Amniotic stem cell (primary cell): ENCODE results near the gene BRAP.
"Not testable (repeated sequence)": the region's sequence is repeated elsewhere in the genome, so short reads cannot be mapped to it uniquely, and the experiment has no call there.

Experiments
- DNase-seq: peaks from one replicate; lab custom pipeline; 2025; lab: John Stamatoyannopoulos, UW

Gene BRAP, protein sequence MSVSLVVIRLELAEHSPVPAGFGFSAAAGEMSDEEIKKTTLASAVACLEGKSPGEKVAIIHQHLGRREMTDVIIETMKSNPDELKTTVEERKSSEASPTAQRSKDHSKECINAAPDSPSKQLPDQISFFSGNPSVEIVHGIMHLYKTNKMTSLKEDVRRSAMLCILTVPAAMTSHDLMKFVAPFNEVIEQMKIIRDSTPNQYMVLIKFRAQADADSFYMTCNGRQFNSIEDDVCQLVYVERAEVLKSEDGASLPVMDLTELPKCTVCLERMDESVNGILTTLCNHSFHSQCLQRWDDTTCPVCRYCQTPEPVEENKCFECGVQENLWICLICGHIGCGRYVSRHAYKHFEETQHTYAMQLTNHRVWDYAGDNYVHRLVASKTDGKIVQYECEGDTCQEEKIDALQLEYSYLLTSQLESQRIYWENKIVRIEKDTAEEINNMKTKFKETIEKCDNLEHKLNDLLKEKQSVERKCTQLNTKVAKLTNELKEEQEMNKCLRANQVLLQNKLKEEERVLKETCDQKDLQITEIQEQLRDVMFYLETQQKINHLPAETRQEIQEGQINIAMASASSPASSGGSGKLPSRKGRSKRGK

GRCh38 chr12:111685811-111686573 is at the start of gene BRAP, which contains the start of gene ACAD10:
BRAP (minus strand) TSS chr12:111685956; CDS start chr12:111685792, 164 bp downstream.
ACAD10 (plus strand) TSS chr12:111686053; CDS start chr12:111692710, 6,657 bp downstream.
- DNase-seq: peak; percentile 53

DNA sequence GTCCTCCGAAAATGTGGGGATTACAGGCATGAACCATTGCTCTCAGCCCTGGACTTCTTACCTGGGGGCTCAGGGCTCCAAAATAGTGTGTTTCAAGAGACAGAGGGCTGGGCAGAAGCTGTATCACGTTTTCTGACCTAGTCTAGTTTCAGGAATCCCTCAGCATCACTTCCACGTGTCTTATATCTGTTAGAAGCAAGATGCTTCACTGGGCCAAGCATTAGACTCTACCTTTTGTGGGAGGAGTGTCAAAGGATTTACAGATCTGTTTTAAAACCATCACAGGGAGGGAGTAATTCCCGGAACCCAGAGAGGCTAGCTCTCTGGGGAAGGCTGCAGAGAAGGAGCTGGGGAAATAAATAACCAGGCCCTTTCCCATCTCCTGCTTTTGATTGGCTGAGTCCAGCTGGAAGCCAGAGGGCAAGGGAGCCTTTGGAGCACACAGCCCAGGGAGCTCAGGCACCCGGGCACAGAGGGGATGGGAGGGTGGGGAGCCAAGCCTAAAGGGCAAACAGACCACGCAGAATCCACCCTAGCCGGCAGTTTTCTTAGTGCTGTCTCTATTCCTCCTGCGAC is 47.7 kb upstream of the BRAP start:
- no peak for DNase-seq

DNA sequence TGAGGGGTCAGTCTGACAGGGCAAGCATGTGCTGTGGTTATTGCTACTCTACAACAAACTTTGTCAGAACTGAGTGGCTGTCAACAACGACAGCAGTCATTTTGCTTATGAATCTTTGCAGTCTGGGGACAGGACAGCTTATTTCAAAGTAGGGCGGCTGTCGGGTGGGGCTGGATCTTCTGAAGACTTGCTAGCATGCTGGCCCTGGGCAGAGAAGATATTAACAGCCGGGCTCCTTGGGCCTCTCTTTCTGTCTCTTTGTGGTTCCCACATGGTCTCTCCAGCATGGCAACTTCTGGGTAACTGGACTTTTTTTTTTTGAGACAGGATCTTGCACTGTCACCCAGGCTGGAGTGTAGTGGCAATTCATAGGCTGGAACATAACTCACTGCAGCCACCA is 47.0 kb upstream of the BRAP start:
- no peak for DNase-seq

DNA sequence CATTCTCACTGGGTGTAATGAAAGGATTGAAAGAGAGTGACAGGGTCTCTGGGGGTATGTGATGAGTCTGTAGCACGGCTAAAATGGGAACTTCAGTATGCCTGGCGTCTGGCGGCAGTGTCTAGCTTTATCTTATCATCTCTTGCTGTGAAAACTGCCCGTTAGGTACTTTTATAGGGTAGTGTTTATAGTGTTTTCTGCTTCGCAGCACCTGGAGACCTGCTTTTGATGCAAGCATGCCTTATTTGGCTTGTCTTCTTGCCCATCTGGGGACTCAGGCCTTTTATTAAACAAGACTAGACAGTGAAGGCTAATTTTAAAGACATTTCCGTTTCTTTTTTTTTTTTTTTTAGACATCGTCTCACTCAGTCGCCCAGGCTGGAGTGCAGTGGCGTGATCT is 44.7 kb upstream of the BRAP start:
- DNase-seq: no peak

DNA sequence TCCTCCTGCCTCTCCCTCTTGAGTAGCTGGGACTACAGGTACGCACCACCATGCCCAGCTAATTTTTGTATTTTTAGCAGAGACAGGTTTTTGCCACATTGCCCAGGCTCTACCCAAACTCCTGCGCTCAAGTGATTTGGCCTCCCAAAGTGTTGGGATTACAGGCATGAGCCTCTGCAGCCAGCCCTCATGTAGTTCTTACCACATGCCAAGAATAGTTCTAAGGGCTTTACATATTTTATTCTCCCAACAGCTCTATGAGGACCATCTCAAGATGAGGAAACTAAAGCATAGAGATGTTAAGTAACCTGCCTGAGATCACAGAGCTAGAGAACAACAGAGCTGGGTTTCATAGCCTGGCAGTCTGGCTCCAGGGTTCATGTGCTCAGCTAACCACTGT is 43.0 kb upstream of the BRAP start:
- no peak for DNase-seq

DNA sequence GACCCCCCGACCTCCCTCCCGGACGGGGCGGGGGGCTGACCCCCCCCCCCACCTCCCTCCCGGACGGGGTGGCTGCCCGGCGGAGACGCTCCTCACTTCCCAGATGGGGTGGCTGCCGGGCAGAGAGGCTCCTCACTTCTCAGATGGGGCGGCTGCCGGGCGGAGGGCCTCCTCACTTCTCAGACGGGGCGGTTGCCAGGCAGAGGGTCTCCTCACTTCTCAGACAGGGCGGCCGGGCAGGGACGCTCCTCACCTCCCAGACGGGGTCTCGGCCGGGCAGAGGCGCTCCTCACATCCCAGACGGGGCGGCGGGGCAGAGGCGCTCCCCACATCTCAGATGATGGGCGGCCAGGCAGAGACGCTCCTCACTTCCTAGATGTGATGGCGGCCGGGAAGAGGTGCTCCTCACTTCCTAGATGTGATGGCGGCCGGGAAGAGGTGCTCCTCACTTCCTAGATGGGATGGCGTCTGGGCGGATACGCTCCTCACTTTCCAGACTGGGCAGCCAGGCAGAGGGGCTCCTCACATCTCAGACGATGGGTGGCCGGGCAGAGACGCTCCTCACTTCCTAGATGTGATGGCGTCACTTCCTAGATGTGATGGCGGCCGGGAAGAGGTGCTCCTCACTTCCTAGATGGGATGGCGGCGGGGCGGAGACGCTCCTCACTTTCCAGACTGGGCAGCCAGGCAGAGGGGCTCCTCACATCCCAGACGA is 38.0 kb upstream of the BRAP start:
- not testable (repeated sequence) for DNase-seq

DNA sequence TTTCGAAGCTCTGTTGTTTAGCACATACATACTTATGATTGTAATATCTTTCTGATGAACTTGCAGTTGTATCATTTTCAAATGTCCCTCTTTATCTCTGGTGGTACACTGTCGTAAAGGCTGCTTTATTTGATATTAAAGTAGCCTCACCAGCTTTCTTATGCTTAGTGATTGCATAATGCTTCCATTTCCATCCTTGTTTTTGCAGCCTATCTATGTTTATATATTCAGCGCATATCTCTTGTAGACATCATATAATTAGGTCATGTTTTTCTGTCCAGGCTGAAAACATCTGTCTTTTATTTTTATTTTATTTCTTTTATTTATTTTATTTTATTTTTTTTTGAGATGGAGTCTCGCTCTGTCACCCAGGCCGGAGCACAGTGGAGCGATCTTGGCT is 34.7 kb upstream of the BRAP start:
- DNase-seq: no peak

DNA sequence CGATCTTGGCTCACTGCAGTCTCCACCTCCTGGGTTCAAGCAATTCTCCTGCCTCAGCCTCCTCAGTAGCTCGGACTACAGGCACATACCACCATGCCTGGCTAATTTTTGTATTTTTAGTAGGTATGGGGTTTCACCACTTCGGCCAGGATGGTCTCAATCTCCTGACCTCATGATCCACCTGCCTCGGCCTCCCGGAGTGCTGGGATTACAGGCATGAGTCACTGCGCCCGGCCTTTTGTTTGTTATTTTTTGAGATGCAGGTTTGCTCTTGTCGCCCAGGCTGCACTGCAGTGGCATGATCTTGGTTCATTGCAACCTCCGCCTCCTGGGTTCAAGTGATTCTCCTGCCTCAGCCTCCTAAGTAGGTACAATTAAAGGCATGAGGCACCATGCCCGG is 33.6 kb upstream of the BRAP start:
- not testable (repeated sequence) for DNase-seq

DNA sequence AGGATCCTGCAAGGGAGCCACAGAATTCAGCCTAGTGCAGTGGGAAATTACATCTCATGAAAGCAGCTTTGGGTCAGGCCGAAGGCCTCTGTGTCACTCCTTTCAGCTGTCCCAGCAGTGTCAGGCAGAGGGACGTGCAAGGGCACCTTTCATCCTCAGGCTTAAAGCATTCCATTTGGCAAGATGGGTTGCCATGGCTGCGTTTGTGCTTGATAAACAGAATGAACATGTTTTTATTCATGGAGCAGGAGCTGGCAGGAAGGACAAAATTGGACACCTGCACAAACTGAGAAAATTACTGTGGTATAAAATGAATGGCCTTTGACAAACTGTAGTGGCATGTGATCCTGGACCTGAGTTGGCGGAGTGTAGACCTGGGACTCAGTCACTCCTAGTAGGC is 29.5 kb upstream of the BRAP start:
- DNase-seq: no peak

DNA sequence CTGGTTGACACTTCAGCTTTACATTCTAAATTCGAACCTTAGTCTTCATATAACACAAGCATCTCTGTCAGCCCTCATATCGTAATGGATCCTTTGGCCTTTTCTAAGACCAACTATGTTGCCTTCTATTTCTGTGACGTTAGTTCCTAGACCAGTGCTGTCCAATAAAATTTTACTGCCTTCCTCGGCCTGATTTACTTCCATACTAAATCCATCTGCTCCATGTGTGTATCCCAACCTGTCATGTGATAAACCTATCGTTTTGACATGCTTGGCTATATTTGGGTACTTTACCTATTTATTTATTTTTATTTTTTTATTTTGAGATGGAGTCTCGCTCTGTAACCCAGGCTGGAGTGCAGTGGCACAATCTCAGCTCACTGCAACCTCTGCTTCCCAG is 20.4 kb upstream of the BRAP start:
- no peak for DNase-seq

GRCh38 chr12:111705672-111706071 is 19.9 kb upstream of the BRAP start:
- no peak for DNase-seq

DNA sequence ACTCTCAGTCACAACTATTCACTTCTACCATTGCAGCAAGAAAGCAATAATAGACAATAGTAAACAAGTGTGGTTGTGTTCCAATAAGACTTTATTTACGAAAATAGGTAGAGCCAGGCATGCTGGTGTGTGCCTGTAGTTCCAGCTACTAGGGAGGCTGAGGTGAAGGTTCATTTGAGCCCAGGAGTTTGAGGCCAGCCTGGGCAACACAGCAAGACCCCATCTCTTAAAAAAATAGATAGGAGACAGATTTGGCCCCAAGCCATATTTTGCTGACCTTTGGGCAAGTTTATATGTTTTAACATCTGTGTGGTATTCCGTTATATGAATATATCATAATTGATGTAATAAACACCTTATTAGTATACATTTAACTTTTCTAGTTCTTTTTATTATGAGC is 14.2 kb upstream of the BRAP start:
- DNase-seq: no peak

- no peak for DNase-seq
Observed at GRCh38 chr12:111693818-111694217, 8.1 kb upstream of the BRAP start.

GRCh38 chr12:111692575-111693210 is 6.9 kb upstream of the BRAP start:
- DNase-seq: no peak

DNA sequence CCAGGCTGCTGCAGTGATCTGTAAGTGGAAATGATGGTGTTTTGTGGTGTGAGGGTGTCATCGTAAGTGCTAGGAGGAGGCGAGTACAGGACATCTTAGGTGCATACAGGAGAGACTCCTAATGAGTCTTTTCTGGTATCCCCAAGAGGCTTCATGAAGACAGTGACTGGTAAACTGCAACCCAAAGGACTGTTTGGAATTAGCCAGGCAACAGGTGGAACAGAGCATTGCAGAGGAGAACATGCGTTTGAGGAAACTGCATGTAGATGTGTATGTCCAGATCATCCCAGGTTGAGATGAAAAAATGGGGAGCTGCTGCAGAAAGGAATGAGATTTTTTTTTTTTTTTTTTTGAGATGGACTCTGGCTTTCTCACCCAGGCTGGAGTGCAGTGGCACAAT is 5.5 kb upstream of the BRAP start:
- no peak for DNase-seq

- DNase-seq: no peak
Observed at GRCh38 chr12:111687952-111688351, 2.2 kb upstream of the BRAP start.

DNA sequence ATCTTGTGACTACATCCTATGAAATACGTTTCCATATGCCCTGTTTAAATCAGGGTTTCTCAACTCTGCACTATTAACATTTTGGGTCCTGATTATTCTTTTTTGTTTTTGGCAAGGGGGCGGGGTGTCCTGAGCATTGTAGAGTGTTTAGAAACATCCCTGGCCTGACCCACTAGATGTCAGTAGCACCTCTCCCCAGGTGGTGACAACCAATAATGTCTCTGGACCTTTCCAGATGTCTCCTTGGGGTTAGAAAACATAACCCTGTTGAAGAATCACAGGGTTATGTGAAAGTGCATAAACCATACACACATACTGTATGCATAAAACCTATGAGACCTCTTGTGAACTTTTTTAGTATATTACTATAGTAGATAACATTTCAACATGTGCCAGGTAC is 1.5 kb upstream of the BRAP start:
- no peak for DNase-seq

- no peak for DNase-seq
Observed at GRCh38 chr12:111686574-111687105, 884 bp upstream of the BRAP start.

GRCh38 chr12:111685322-111685810 is 390 bp downstream of the BRAP start:
- no peak for DNase-seq

- DNase-seq: not testable (repeated sequence)
Observed at GRCh38 chr12:111684485-111685198, 1.1 kb downstream of the BRAP start.
